GM12873 (cell line): ENCODE measurements around the gene AK3.

ENCODE experiments used
- CTCF ChIP-seq: IDR thresholded peaks from 2 replicates; pipeline ENCODE4 v1.5.1; 2012; ENCODE audit warnings: low read depth, mild to moderate bottlenecking, moderate library complexity, low read length, control low read depth; ENCODE audit not compliant: insufficient read depth; ENCODE audit errors: missing control alignments

Gene AK3

DNA sequence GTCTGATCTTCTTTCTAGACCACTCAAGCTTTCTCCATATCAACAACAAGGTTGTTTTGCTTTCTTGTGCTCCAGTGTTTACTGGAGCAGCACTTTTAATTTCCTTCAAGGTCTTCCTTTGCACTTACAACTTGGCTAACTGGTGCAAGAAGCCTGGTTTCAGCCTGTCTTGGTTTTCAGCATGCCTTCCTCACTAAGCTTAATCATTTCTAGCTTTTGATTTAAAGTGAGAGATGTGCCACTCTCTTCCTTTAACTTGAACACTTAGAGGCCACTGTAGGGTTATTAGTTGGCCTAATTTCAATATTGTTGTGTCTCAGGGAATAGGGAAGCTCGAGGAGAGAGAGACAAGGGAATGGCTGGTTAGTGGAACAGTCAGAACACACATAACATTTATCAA lies 13.4 kb downstream of the AK3 start:
- no peak for TF ChIP-seq CTCF

GRCh38 chr9:4725706-4726442 lies 15.1 kb downstream of the AK3 start:
- no peak for TF ChIP-seq CTCF

- TF ChIP-seq CTCF: no peak
These were observed 19.3 kb downstream of the AK3 start for GRCh38 chr9:4721736-4722135.

DNA sequence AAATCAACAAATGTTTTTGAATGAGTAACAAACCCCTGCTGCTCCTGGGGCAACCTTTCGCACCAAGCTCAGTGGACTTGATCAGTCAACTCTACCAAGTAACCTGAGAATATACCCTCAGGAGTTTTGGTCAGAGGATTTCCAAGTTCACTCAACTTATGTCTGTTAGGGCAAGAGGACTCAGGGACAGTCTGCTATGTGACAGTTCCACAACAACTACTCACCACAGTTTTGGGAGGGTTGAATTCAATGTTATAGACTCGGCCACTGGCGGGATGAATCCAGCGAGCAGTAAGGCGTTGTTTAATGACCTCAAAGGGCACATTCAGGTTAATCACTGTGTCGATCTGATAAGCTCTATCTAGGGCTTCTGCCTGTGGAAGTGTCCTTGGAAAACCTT lies 22.1 kb downstream of the AK3 start:
- no peak for TF ChIP-seq CTCF

GRCh38 chr9:4717815-4718214 lies 23.2 kb downstream of the AK3 start:
- no peak for TF ChIP-seq CTCF

GRCh38 chr9:4716163-4716562 lies 24.8 kb downstream of the AK3 start:
- no peak for TF ChIP-seq CTCF

- TF ChIP-seq CTCF: no peak
These were observed 26.6 kb downstream of the AK3 start for GRCh38 chr9:4714266-4715016.
